GM04503 (cell line): ENCODE measurements around the gene NOCT.
"Not testable (repeated sequence)": the region's sequence is repeated elsewhere in the genome, so short reads cannot be mapped to it uniquely, and the experiment has no call there.

Source experiments
- DNase-seq: peaks from one replicate; pipeline ENCODE4 v3.0.0-alpha.2; 2012; ENCODE audit warnings: low read depth

NOCT gene

DNA sequence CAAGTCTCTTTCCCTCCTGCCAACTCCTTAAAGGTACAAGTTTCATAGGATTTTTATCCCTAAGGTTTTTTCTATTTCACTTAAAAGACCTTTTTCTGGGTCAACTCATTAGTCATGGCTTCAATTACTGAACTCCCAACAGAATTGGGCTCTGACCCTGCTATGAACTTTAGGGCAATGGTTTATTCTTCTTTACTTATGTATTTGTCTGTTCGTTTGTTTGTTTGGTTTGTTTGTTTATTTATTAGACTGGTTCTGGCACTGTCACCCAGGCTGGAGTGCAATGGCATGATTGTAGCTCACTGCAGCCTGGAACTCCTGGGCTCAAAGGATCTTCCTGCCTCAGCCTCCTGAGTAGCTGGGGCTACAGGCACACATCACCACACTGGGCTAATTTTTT, 5.9 kb upstream of the NOCT start:
- DNase-seq: no peak

DNA sequence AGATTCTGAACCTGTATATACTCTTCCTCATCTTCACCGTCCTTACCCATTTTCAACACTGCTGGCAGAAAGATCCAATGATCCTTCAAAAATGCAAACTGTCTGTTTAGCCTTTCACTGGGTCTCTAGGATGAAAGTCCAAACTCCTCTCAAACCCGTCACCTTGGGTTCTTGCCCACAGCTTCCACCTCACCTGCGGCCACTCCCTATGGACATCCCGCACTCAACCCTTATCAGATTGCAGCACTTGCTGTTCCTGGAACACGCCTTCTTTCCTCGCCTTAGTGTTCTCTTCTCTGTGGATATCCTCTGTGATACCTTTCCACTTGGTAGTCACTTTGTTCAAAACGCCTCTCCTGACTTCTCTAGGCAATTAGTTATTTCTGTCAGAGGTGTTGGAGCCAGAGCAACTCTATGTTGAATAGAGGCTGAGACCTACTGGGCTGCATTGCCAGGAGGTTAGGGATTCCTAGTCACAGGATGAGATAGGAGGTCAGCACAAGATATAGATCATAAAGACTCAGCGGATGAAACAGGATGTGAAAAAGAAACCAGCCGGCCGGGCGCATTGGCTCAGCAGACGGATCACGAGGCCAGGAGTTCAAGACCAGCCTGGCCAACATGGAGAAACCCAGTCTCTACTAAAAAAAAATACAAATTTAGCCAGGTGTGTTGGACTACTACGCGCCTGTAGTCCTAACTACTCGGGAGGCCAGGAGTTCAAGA, 4.2 kb upstream of the NOCT start:
- no peak for DNase-seq

DNA sequence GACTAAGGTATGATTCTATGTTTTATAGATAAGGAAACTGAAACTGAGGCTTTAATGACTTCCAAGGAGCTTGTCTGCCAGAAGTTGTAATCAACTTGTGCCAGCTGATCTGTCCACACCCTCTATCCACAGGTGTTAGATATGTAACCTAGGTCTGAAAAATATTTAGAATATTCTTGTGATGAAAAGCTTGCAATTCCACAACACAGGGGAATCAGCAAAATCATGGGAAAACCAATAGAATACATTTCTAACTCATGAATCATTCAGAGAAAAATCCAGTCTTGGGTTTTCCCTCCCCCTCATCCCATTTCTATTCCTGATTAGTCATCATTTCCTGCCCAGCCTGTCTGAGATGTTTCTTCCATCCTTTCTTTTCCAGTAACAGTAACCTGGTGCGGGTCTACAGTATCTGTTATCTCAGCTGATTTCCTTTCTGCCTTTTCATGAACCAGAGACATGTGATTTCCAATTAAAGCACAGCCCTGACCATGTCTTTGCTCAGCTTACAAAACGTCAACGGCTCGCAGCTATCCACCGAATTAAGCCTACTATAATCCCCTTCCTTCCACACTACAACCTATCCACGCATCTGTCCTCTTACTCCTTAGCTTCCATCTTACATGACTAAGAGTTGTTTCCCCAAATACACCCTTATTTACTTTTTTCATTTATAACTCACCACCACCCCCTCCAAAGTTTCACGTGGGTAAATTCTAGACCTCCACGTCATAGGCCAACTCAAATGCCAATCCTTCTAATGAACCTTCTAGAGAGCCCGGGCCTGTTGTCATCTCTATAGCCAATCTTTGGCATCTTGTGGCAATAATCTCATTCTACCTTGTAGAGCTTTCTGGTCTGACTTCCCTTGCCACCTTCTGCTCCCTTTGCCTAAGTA, 961 bp upstream of the NOCT start:
- peak; percentile 81 for DNase-seq

DNA sequence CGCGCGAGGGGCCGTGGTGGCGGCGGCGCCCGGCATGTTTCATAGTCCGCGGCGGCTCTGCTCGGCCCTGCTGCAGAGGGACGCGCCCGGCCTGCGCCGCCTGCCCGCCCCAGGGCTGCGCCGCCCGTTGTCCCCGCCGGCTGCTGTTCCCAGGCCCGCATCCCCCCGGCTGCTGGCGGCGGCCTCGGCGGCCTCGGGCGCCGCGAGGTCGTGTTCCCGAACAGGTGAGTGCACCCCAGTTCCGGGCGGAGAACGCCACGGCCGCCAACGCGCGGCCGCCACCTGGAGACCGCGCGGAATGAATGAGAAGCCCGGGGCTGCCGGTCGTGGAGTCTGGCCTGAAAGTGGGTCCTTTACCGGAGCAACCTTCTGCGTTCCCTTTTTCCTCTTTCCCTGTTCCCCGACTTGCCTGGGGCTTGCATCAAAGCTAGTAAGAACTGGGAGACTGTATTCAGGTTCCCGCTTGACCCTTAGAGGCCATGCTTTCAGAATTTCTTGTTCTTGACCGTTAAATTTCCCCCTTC, 429 bp downstream of the NOCT start:
- DNase-seq: no peak

DNA sequence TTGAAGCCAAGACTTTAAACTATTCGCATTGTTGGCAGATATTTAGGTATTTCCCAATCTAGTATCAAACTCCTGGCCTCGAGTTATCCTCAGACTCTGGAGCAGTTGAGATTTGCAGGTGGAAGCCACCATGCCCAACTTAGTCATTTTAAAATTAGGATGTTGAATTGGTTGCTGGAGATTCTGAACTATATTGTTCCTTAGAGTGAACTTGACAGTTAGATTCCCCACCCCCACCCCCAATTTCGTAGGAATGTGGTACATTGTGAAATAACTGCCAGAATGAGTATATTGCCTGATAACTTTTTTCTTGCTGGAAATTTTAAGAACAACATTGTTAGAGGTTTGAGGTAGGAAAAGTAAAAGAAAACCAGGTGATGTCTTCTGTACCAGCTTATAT, 2.3 kb downstream of the NOCT start:
- DNase-seq: no peak

DNA sequence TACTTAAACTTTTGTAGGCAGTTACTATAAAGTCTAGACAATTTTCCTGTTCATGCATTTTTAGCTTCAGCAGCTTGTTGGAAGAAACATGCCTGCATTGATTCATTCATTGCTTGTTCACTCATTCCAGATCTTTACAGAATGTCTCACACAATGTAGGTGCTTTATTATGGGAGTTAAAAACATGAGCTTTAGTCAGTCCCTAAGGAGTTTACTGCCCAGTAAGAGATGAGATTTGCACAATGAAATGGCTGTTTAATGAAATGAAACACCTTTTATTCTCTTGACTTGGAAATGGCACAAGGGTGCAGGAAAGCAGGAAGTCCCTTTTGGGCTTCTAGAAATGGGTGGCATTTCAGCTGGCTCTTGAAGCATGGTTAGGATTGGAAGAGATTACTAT, 2.9 kb downstream of the NOCT start:
- no peak for DNase-seq

DNA sequence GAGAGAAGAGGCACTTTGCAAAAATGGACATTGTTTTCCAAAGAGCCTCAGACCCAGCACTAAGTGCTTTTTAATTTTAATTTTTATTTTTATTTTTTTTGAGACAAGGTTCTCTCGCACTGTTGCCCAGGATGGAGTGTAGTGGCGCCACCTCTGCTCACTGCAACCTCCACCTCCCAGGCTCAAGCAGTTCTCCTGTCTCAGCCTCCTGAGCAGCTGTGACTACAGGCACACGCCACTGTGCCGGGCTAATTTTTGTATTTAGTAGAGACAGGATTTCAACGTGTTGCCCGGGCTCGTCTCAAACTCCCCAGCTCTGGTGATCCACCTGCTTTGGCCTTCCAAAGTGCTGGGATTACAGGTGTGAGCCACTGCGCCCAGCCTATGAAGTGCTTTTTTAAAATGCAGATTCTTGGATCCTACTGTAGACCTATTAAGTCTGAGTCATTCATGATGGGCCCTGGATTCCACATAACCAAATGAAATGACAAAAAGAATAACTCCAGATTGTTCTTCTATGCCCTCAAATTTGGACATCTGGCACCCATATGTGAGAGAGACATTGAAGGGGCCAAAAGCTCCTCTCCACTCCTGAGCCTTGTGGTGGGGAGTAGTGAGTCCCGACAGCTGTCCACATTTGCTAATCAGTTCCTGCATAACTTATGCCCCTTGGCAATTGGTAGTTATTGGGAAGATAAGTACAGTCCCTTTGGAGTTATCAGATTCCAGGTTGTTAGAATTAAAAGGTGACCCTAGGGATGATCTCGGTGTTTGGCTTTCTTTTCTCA, 3.6 kb downstream of the NOCT start:
- peak; percentile 47 for DNase-seq

DNA sequence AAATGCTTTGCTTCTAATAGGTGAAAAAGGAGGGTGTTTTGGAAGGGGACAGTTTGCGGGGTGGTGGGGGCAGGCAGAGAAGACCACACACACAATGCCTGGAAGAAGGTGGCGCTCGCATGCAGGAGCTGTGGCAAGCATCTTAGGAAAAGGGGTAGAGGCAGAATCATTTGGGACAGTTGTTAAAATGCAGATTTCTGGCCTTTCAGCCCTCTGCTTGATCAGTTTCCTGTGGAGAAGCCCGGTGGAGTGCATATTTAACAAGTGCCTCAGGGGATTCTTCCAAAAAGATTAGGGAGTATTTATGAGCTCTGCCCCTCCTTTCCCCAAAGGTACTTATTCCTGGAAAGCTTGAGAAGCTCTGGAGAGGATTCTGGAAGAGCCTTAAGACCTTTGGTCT, 4.8 kb downstream of the NOCT start:
- DNase-seq: no peak

DNA sequence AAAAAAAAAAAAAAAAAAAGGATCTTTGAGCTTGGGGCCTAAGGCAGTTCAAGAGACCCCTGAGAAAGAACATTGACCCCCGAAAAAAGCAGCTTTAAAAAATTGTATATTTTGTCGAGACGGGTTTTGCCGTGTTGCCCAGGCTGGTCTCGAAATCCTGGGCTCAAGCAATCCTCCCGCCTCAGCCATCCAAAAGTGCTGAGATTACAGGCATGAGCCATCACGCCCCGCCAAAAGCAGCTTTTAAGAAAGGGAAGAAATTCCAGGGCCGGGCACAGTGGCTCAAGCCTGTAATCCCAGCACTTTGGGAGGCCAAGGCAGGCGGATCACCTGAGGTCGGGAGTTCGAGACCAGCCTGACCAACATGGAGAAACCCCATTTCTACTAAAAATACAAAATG, 5.5 kb downstream of the NOCT start:
- not testable (repeated sequence) for DNase-seq

DNA sequence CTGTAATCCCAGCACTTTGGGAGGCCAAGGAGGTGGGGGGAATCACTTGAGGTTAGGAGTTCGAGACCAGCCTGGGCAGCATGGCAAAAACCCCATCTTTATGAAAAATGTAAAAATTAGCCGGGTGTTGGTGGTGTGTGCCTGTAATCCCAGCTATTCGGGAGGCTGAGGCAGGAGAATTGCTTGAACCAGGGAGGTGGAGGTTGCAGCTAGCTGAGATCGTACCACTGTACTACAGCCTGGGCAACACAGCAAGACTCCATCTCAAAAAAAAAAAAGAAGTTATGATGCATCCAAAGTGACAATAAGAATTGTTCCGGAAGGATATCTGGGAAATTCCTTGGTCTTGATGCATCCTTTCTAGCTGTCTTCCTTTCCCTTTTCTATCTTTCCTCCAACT, 7.3 kb downstream of the NOCT start:
- DNase-seq: no peak

DNA sequence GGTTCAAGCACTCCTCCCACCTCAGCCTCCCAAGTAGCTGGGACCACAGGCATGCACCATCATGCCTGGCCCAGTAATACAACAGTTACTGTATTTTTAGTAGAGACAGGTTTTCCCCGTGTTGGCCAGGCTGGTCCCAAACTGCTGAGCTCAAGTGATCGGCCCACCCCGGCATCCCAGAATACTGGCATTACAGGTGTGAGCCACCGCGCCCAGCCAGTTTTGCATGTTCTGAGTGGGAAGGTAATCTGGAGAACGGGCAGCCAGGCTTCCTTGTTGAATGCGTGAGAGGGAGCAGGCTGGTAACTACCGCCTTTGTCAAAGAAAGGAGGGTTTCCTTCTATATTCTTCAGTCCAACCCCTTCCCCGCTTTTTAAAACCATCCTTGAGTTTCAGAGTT, 9.1 kb downstream of the NOCT start:
- no peak for DNase-seq

DNA sequence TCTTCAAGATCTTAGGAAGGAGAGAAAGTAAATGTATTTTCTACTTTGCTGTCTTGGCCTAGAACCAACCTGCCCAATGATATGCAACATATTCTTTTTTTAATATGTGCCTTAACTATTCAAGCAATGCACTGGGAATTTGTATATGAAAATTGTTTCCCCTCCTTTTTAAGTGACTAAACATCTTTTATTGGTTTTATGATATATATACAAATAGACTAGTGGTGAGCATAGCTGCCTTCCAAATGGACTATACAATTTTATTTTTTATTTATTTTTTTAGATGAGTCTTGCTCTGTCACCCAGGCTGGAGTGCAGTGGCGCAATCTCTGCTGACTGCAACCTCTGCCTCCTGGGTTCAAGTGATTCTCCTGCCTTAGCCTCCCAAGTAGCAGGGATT, 10.3 kb downstream of the NOCT start:
- DNase-seq: no peak

DNA sequence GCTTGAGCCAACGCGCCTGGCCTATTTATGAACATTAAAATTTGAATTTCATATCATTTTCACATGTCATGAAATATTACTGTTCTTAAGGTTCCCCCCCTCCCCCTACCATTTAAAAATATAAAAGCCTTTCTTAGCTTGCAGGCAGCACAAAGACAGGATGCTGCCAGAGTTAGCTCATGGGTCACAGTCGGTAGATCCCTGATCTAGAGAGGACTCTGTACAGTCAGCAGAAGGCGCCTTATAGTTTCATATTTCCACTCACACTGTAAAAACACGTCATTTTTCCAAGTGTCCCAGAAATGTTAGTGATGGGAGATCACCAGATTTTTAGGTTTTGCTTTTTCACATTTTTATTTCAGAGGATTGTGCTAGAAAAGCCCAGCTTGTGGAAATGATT, 12.2 kb downstream of the NOCT start:
- no peak for DNase-seq

DNA sequence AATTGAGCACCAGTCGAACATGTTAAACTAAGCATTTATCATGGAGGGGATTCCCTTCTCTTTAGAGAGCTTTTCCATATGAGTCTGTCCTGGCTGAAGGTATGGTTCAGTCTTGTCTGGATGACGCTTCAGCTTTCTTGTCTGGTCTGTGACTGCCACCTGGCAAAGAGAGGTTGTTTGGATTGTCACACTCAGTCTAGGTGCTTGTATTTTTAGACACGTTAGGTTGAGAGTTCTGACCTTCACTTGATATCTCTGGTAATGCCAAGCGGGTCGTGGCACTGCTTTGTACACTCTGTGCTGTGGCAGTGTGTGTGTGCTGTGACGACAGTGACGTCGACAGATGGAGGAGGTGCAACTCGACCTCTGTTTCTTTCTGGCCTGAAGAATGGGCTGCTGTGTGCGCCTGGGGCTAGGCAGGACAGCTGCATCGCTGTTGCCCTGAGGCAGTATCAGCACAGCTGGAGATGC, 12.6 kb downstream of the NOCT start:
- no peak for DNase-seq

DNA sequence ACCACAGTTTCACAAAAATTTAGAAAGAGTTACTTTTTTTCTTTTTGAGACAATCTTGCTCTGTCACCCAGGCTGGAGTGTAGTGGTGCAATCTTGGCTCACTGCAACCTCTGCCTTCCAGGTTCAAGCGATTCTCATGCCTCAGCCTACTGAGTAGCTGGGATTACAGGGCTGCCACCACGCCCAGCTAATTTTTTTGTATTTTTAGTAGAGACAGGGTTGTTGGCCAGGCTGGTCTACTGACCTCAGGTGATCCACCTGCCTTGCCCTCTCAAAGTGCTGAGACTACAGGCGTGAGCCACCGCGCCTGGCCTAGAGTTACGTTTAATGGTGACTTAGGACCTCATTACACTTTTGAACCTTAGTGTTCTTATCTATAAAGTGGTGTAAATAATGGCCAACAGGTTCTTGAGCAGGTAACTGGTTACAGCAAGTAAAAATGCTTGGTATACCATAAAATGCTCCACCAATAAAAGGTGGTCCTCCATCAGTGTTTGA, 14.3 kb downstream of the NOCT start:
- not testable (repeated sequence) for DNase-seq

DNA sequence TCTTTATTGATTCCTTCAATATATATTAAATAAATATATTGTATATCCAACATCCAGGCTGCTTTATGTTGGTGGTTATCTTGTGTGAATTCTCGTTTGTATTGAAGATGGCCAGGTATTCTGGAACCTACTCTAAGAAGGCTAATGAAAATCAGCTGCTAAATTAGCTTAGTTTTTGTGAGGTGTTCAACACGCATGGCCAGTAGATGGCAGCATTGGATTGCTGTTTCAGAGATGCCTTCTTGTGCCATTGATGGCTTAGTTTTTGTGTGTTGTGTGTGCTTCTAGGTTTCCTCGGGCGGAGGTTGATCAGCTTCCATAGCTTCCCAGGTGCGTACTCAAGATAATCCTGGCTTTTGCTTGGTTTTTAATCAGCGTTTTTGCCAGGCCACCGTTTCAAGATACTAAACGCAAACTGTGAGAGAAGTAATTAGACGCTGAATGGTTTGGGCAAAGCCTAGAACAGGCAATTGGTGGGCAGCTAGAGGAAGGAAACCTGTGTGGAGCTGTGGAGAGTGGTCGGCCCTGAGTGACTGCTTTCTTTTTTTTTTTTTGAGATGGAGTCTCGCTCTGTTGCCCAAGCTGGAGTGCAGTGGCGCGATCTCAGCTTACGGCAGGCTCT, 15.1 kb downstream of the NOCT start:
- no peak for DNase-seq

DNA sequence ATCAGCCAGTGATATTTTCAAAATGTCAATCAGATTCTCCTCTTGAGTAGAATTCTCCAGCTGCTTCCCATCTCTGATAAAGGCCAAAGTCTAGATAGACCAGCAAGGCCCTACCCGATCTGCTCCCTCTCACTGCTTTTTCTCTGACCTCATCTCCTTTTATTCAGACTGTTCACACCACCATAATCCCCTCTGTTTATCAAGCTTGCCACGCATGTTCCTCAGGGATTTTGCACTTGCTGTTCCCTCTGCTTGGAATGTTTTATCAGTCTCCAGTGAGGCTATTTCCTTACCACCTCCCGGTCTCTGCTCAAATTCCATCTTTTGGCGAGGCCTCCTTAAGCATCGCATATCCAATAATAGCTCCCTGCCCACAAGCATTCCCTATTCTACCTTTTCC, 20.1 kb downstream of the NOCT start:
- no peak for DNase-seq

DNA sequence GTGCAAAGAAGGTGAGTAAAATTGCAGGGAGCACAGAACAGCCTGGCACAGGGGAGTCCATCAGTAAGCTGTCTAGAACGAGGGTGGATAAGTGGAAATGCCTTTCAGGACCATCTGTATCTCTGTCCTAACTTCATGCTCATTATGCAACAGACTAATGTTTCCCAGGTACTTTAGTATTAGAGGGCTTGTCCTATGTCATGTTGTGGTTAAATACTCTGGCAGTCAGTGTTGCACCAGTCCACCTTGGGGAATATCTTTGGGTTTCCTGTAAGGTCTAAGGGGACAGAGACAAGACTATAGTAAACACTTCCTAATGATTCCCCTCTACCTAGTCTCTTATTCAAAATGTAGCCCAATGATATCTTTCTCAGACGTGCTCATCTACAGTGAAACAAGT, 21.3 kb downstream of the NOCT start:
- DNase-seq: no peak

DNA sequence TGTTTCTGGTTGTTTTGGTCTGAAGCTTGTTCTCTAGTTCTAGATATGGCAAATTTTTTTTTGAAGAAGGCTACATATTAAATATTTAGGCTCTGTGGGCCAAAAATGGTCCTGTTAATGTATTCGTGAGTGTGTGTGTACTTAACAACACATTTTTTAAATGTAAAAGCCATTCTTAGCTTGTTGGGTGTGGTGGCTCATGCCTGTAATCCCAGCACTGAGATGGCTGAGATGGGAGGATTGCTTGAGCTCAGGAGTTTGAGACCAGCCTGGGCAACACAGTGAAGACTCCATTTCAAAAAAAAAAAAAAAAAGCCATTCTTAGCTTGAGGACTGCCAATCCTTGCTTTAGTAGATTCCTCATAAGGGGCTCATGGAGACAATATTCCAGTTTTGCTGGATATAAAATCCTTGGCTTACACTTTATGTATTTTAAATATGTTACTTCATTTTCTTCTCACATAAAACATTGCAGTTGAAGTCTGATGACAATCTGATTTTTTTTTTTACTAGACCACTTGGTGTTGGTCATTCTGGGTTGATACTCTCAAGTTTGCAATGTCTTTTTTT, 23.4 kb downstream of the NOCT start:
- no peak for DNase-seq

DNA sequence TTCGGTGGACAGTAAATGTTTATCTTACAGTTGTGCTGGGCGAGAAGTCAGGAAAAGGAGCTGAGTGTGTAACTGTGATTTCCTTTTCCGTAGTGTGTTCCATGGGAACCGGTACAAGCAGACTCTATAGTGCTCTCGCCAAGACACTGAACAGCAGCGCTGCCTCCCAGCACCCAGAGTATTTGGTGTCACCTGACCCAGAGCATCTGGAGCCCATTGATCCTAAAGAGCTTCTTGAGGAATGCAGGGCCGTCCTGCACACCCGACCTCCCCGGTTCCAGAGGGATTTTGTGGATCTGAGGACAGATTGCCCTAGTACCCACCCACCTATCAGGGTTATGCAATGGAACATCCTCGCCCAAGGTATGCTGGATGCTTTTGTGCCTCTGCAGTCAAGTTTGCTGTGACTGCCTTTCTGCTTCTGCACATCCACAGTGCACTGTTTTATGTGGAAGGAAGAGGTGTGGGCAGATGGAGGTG, 27.4 kb downstream of the NOCT start:
- no peak for DNase-seq

DNA sequence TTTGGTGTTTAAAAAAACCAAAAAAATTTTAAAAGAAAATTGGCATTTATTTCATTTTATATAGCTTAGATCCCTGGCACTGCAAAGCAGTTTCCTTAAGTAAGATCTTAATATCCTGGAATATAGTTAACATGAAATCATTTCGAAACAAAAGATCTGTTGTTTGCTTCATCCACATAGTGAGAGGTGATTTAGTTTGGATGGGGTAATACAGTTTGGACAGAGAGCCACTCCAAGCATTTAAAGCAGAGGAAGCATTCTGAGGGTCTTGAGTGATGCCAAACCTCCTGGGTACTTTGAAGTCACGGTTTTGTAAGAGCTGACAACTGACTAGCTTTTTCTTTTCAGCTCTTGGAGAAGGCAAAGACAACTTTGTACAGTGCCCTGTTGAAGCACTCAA, 28.7 kb downstream of the NOCT start:
- DNase-seq: no peak
